Endodermal cell (in vitro differentiated cells): ENCODE data around the gene KIFAP3. TPM values are rescaled to one million over a fixed set of nuclear protein-coding genes. Genes with fewer than 3 reads are reported as not detected.
"Not testable (repeated sequence)": the region's sequence is repeated elsewhere in the genome, so short reads cannot be mapped to it uniquely, and the experiment has no call there.

ENCODE experiments used
- DNase-seq: peaks from one replicate; pipeline ENCODE4 v3.0.0-alpha.2; 2017
- H3K27ac ChIP-seq: 2 replicates; pipeline ENCODE4 v1.5.1; 2013; ENCODE audit warnings: mild to moderate bottlenecking, low read depth, low read length, moderate library complexity
- H3K27me3 ChIP-seq: 2 replicates; pipeline ENCODE4 v1.6.1; 2013; ENCODE audit warnings: mild to moderate bottlenecking, low read length, moderate library complexity; ENCODE audit not compliant: insufficient read depth, control insufficient read depth, poor library complexity, severe bottlenecking
- H3K36me3 ChIP-seq: 2 replicates; pipeline ENCODE4 v1.7.0; 2013; ENCODE audit warnings: mild to moderate bottlenecking, low read length, moderate library complexity; ENCODE audit not compliant: control insufficient read depth, insufficient read depth
- H3K4me1 ChIP-seq: one replicate; pipeline ENCODE4 v1.7.0; 2013; ENCODE audit warnings: low read length; ENCODE audit not compliant: control insufficient read depth, insufficient read depth
- H3K4me3 ChIP-seq: 2 replicates; pipeline ENCODE4 v1.5.1; 2013; ENCODE audit warnings: mild to moderate bottlenecking, low read length, moderate library complexity
- H3K9ac ChIP-seq: 2 replicates; pipeline ENCODE4 v1.6.1; 2013; ENCODE audit warnings: mild to moderate bottlenecking, low read length, moderate library complexity; ENCODE audit not compliant: poor library complexity, severe bottlenecking; ENCODE audit errors: extremely low read depth
- H3K9me3 ChIP-seq: 2 replicates; pipeline ENCODE4 v1.6.1; 2013; ENCODE audit warnings: mild to moderate bottlenecking, low read length, moderate library complexity; ENCODE audit not compliant: control insufficient read depth
- H3K27ac Mint-ChIP-seq: 2 replicates; pipeline ENCODE4 v1.8.0; 2020; ENCODE audit warnings: mixed read lengths
- H3K27me3 Mint-ChIP-seq: 2 replicates; pipeline ENCODE4 v1.8.0; 2021; ENCODE audit warnings: mild to moderate bottlenecking, mixed read lengths; ENCODE audit not compliant: insufficient read depth
- H3K36me3 Mint-ChIP-seq: 2 replicates; pipeline ENCODE4 v1.8.0; 2020; ENCODE audit warnings: low read depth, mixed read lengths
- H3K4me1 Mint-ChIP-seq: 2 replicates; pipeline ENCODE4 v1.8.0; 2020; ENCODE audit warnings: mixed read lengths
- H3K4me3 Mint-ChIP-seq: 2 replicates; pipeline ENCODE4 v1.8.0; 2020; ENCODE audit warnings: mild to moderate bottlenecking, moderate library complexity, mixed read lengths
- H3K9me3 Mint-ChIP-seq: 2 replicates; pipeline ENCODE4 v1.8.0; 2020; ENCODE audit warnings: mild to moderate bottlenecking, mixed read lengths
- CTCF ChIP-seq: fragments of 200-600 bp; sonication (generic); conservative IDR thresholded peaks from 2 replicates; pipeline ENCODE4 v1.5.0; 2021; ENCODE audit warnings: antibody characterized with exemption, mild to moderate bottlenecking
- WGBS, 2 experiments: methylation state at CpG; one replicate each; pipeline versions ENCODE4 v1.1.5 to v1.1.7; 2013; ENCODE audit warnings: missing lambda C conversion rate in 2 of 2, mixed read lengths in 1 of 2; ENCODE audit not compliant: insufficient coverage in 1 of 2, insufficient read length in 1 of 2; 5-methylcytosine and 5-hydroxymethylcytosine counted together
- total RNA-seq, 2 donors: library from RNA; stranded (reverse); fragmentation: NEBNext Ultra II Directional in 1 of 2; extraction: Animal tissue kit (Norgen Biotek cat#: 25700) in 1 of 2; gene quantifications; 2 replicates in 1 of 2; 3 replicates in 1 of 2; pipeline ENCODE4 v1.2.1, GENCODE V29; 2021

KIFAP3 gene
- total RNA-seq, 2 donors from 2014 or later, result 8.9 to 14.5 TPM

GRCh38 chr1:170012920-170013319 is 61.6 kb downstream of the KIFAP3 start:
- H3K4me3 Mint-ChIP-seq, result no peak overlapping the region
- H3K27me3 Mint-ChIP-seq, result peaks cover 3% of the 10 kb centered on the region
- WGBS, 2 experiments, result 93 to 100% methylated on average over 2 to 4 of the region's 5 CpGs
- Histone ChIP-seq H3K4me3 (no peak overlapping the region), H3K36me3 (peaks cover 4% of the 10 kb centered on the region), H3K27me3 (no peaks in the 10 kb centered on the region), H3K9ac (no peak overlapping the region), H3K4me1 (no peaks in the 10 kb centered on the region), H3K9me3 (no peaks in the 10 kb centered on the region), H3K27ac (no peak overlapping the region)
- DNase-seq, result no peak
- TF ChIP-seq CTCF, result no peak
- H3K4me1 Mint-ChIP-seq, result no peaks in the 10 kb centered on the region
- peaks cover 9% of the 10 kb centered on the region for H3K9me3 Mint-ChIP-seq
- no peak overlapping the region for H3K27ac Mint-ChIP-seq
- H3K36me3 Mint-ChIP-seq, result no peaks in the 10 kb centered on the region

- Mint-ChIP-seq H3K4me1 (no peaks in the 10 kb centered on the region), H3K36me3 (peaks cover 5% of the 10 kb centered on the region), H3K9me3 (peaks cover 16% of the 10 kb centered on the region), H3K27me3 (peaks cover 14% of the 10 kb centered on the region), H3K27ac (no peak overlapping the region), H3K4me3 (no peak overlapping the region)
- no peaks in the 10 kb centered on the region for H3K27me3 ChIP-seq
- TF ChIP-seq CTCF, result peak; percentile 67
- DNase-seq, result peak; percentile 49
- no CpG with 5 or more reads among the region's 1 CpG for WGBS, 2 experiments
- H3K9me3 ChIP-seq, result no peaks in the 10 kb centered on the region
- no peaks in the 10 kb centered on the region for H3K4me1 ChIP-seq
- no peak overlapping the region for H3K9ac ChIP-seq
- no peak overlapping the region for H3K4me3 ChIP-seq
- H3K36me3 ChIP-seq, result no peaks in the 10 kb centered on the region
- no peak overlapping the region for H3K27ac ChIP-seq
Observed at GRCh38 chr1:170010443-170010842, 64.1 kb downstream of the KIFAP3 start.

- no peak for TF ChIP-seq CTCF
- Histone ChIP-seq H3K9ac (no peak overlapping the region), H3K4me3 (no peak overlapping the region), H3K4me1 (no peaks in the 10 kb centered on the region), H3K9me3 (no peaks in the 10 kb centered on the region), H3K27ac (no peak overlapping the region), H3K36me3 (no peaks in the 10 kb centered on the region), H3K27me3 (no peaks in the 10 kb centered on the region)
- Mint-ChIP-seq H3K27ac (no peak overlapping the region), H3K4me1 (no peaks in the 10 kb centered on the region), H3K9me3 (peaks cover 16% of the 10 kb centered on the region), H3K27me3 (peaks cover 14% of the 10 kb centered on the region), H3K4me3 (no peak overlapping the region), H3K36me3 (peaks cover 5% of the 10 kb centered on the region)
- 89% methylated on average over 2 of the region's 2 CpGs; no CpG with 5 or more reads in 1 of the 2 experiments for WGBS, 2 experiments
- no peak for DNase-seq
Observed at GRCh38 chr1:170009551-170009950, 64.9 kb downstream of the KIFAP3 start.

DNA sequence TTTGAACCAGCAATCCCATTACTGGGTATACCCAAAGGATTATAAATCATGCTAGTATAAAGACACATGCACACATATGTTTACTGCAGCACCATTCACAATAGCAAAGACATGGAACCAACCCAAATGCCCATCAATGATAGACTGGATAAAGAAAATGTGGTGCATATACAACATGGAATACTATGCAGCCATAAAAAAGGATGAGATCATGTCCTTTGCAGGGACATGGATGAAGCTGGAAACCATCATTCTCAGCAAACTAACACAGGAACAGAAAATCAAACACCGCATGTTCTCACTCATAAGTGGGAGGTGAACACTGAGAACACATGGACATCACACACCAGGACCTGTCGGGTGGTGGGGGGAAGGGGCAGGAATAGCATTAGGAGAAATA is 65.8 kb downstream of the KIFAP3 start:
- DNase-seq, H3K36me3 Mint-ChIP-seq, H3K4me1 Mint-ChIP-seq, H3K4me3 Mint-ChIP-seq, H3K9me3 ChIP-seq, H3K4me1 ChIP-seq, H3K27me3 ChIP-seq, H3K9ac ChIP-seq, H3K36me3 ChIP-seq, H3K27ac Mint-ChIP-seq, H3K4me3 ChIP-seq, H3K27ac ChIP-seq: not testable (repeated sequence)
- 92% methylated on average over 2 of the region's 2 CpGs; no CpG with 5 or more reads in 1 of the 2 experiments for WGBS, 2 experiments
- H3K27me3 Mint-ChIP-seq, result peaks cover 14% of the 10 kb centered on the region
- H3K9me3 Mint-ChIP-seq, result peaks cover 16% of the 10 kb centered on the region

- Mint-ChIP-seq H3K27me3 (peaks cover 47% of the 10 kb centered on the region), H3K27ac (peak overlapping the region; percentile 81), H3K4me1 (peaks cover 13% of the 10 kb centered on the region), H3K4me3 (peak overlapping the region; percentile 40), H3K9me3 (peaks cover 15% of the 10 kb centered on the region)
- H3K27me3 ChIP-seq, H3K9me3 ChIP-seq, H3K36me3 ChIP-seq, H3K9ac ChIP-seq, H3K36me3 Mint-ChIP-seq, H3K27ac ChIP-seq, H3K4me3 ChIP-seq: not testable (repeated sequence)
- WGBS, 2 experiments, result 7 to 12% methylated on average over 5 to 7 of the region's 7 CpGs
- peak; percentile 78 for DNase-seq
- H3K4me1 ChIP-seq, result peaks cover 10% of the 10 kb centered on the region
Observed at GRCh38 chr1:170003270-170003835, 71.1 kb downstream of the KIFAP3 start.
